ENCODE measurements around the gene PRLR. TPM values are rescaled to one million over a fixed set of nuclear protein-coding genes. Genes with fewer than 3 reads are reported as not detected.
"Not testable (repeated sequence)": the region's sequence is repeated elsewhere in the genome, so short reads cannot be mapped to it uniquely, and the experiment has no call there.

The PRLR gene
- total RNA-seq, 1 experiment from 2014 or later: not detected

DNA sequence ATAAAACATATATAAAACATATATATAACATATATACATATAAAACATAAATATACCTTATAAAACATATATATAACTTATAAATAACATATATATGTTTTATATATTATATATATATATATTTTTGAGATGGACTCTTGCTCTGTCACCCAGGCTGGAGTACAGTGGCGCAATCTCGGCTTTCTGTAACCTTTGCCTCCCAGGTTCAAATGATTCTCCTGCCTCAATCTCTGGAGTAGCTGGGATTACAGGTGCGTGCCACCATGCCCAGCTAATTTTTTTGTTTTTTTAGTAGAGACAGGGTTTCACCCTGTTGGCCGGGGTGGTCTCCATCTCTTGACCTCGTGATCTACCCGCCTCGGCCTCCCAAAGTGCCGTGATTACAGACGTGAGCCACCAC is 128.6 kb downstream of the PRLR start:
- not testable (repeated sequence) for H3K79me2 ChIP-seq (ENCODE audit: low read length); H2AFZ ChIP-seq (ENCODE audit: low read length); H3K9me3 ChIP-seq (ENCODE audit: low read length); H3K36me3 ChIP-seq (ENCODE audit: insufficient read depth, low read length); H3K9ac ChIP-seq (ENCODE audit: low read length); H4K20me1 ChIP-seq (ENCODE audit: insufficient read depth, low read depth, low read length); DNase-seq; H3K9me2 ChIP-seq (replicated peaks; ENCODE audit: insufficient read depth, low read length); H3K27me3 ChIP-seq (ENCODE audit: low read length); H3K4me2 ChIP-seq (ENCODE audit: low read depth, low read length, poor library complexity, severe bottlenecking); H3K27ac ChIP-seq (ENCODE audit: low read length); H3K4me1 ChIP-seq (ENCODE audit: low read length); H3K4me3 ChIP-seq (ENCODE audit: low read length)

DNA sequence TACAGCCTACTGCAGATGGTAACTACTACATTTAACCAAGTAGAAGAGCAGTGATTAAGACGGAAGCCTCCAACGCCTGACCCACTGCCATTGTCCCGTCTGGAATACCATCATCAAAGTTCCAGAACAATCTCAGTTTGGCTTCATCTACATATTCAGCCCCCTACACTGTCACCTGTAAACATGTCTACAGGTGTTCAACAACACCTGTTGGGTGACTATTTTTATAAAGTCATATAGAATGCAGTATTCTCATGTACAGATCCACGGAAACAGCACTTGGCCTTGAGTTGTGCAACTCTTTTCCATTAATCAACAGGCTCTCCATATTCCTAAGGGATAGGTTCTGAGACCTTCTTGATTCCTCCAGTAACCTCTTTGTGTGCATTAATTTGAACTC is 129.3 kb downstream of the PRLR start:
- H3K9ac ChIP-seq (ENCODE audit: low read length): no peak overlapping the region
- no peak overlapping the region for H2AFZ ChIP-seq (ENCODE audit: low read length)
- DNase-seq: no peak
- no peaks in the 10 kb centered on the region for H3K79me2 ChIP-seq (ENCODE audit: low read length)
- H3K27ac ChIP-seq (ENCODE audit: low read length): no peak overlapping the region
- H3K4me2 ChIP-seq (ENCODE audit: low read depth, low read length, poor library complexity, severe bottlenecking): no peak overlapping the region
- H3K27me3 ChIP-seq (ENCODE audit: low read length): no peaks in the 10 kb centered on the region
- H3K9me2 ChIP-seq (replicated peaks; ENCODE audit: insufficient read depth, low read length): no peaks in the 10 kb centered on the region
- no peaks in the 10 kb centered on the region for H3K36me3 ChIP-seq (ENCODE audit: insufficient read depth, low read length)
- H3K4me1 ChIP-seq (ENCODE audit: low read length): no peaks in the 10 kb centered on the region
- no peaks in the 10 kb centered on the region for H4K20me1 ChIP-seq (ENCODE audit: insufficient read depth, low read depth, low read length)
- H3K9me3 ChIP-seq (ENCODE audit: low read length): no peaks in the 10 kb centered on the region
- H3K4me3 ChIP-seq (ENCODE audit: low read length): no peak overlapping the region

GRCh38 chr5:35098214-35098613 is 132.1 kb downstream of the PRLR start:
- Histone ChIP-seq H3K79me2 (ENCODE audit: low read length) (no peaks in the 10 kb centered on the region), H3K27ac (ENCODE audit: low read length) (no peak overlapping the region), H3K36me3 (ENCODE audit: insufficient read depth, low read length) (no peaks in the 10 kb centered on the region), H3K27me3 (ENCODE audit: low read length) (no peaks in the 10 kb centered on the region), H3K4me2 (ENCODE audit: low read depth, low read length, poor library complexity, severe bottlenecking) (no peak overlapping the region), H3K4me1 (ENCODE audit: low read length) (no peaks in the 10 kb centered on the region), H4K20me1 (ENCODE audit: insufficient read depth, low read depth, low read length) (no peaks in the 10 kb centered on the region), H2AFZ (ENCODE audit: low read length) (no peak overlapping the region), H3K4me3 (ENCODE audit: low read length) (no peak overlapping the region), H3K9me2 (replicated peaks; ENCODE audit: insufficient read depth, low read length) (no peaks in the 10 kb centered on the region), H3K9ac (ENCODE audit: low read length) (no peak overlapping the region), H3K9me3 (ENCODE audit: low read length) (no peaks in the 10 kb centered on the region)
- no peak for DNase-seq

DNA sequence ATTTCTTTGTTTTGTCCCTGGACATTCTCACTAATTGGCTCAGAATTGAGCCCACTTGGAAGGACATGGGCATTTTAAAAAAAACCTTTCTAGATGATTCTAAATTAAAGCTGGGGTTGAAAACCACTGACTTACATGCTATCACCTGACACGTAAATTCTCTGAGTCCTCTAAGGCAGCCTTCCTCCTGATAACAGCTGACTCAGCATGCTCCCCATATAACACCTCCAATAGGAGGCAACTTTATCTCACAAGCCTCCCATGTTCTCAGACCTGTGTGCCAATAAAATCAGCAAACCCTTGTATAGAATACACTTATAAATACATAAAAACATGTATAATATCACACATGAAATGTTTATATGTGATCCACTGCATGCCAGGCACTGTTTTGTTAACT is 133.4 kb downstream of the PRLR start:
- Histone ChIP-seq H4K20me1 (ENCODE audit: insufficient read depth, low read depth, low read length) (no peaks in the 10 kb centered on the region), H3K9me2 (replicated peaks; ENCODE audit: insufficient read depth, low read length) (no peaks in the 10 kb centered on the region), H3K4me3 (ENCODE audit: low read length) (no peak overlapping the region), H3K27ac (ENCODE audit: low read length) (no peak overlapping the region), H3K79me2 (ENCODE audit: low read length) (no peaks in the 10 kb centered on the region), H3K36me3 (ENCODE audit: insufficient read depth, low read length) (no peaks in the 10 kb centered on the region), H3K27me3 (ENCODE audit: low read length) (no peaks in the 10 kb centered on the region), H3K9ac (ENCODE audit: low read length) (no peak overlapping the region), H3K9me3 (ENCODE audit: low read length) (no peaks in the 10 kb centered on the region), H3K4me2 (ENCODE audit: low read depth, low read length, poor library complexity, severe bottlenecking) (no peak overlapping the region), H3K4me1 (ENCODE audit: low read length) (no peaks in the 10 kb centered on the region), H2AFZ (ENCODE audit: low read length) (no peak overlapping the region)
- no peak for DNase-seq

DNA sequence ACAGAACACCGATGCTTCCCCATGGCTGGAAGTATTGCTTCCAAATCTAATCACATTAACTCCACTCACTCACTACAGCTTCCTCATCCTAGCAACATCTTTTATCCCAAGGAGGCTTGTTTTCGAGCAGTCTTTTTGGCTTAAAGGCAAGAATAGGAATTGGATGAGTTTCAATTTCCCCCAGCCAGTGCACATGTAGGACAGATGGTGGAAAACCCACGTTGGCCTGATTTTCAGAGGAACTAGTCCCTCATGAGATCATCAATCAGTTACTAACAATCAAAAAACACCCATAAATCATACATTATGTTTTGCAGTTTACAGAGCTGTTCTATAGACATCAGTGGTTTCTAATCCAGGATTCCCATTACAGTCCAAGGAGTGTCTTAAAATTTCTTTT is 134.1 kb downstream of the PRLR start:
- Histone ChIP-seq H3K79me2 (ENCODE audit: low read length) (no peaks in the 10 kb centered on the region), H4K20me1 (ENCODE audit: insufficient read depth, low read depth, low read length) (no peaks in the 10 kb centered on the region)

GRCh38 chr5:35095366-35095765 is 134.9 kb downstream of the PRLR start:
- Histone ChIP-seq H4K20me1 (ENCODE audit: insufficient read depth, low read depth, low read length) (no peaks in the 10 kb centered on the region), H3K27me3 (ENCODE audit: low read length) (no peaks in the 10 kb centered on the region)

More for the DNA sequence above, 134.1 kb downstream of the PRLR start:
- Histone ChIP-seq H3K4me1 (ENCODE audit: low read length) (no peaks in the 10 kb centered on the region), H3K36me3 (ENCODE audit: insufficient read depth, low read length) (no peaks in the 10 kb centered on the region), H2AFZ (ENCODE audit: low read length) (no peak overlapping the region), H3K9me2 (replicated peaks; ENCODE audit: insufficient read depth, low read length) (no peaks in the 10 kb centered on the region), H3K9me3 (ENCODE audit: low read length) (no peaks in the 10 kb centered on the region), H3K4me3 (ENCODE audit: low read length) (no peak overlapping the region), H3K4me2 (ENCODE audit: low read depth, low read length, poor library complexity, severe bottlenecking) (no peak overlapping the region), H3K9ac (ENCODE audit: low read length) (no peak overlapping the region), H3K27ac (ENCODE audit: low read length) (no peak overlapping the region), H3K27me3 (ENCODE audit: low read length) (no peaks in the 10 kb centered on the region)
- no peak for DNase-seq

DNA sequence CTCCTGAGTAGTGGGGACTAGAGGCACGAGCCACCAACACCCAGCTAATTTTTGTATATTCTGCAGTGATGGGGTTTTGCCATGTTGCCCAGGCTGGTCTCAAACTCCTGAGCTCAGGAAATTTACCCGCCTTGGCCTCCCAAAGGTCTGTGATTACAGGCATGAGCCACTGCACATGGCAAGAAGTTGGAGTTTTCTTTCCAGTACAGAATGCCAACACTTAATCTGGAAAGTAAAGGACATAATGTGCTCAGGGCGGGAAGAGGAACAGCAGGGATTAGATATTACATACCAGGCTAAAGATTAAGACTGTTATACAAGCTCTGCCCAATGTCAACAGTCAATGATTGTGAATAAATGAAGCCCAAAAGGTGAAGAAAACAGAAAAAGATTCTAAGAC is 135.3 kb downstream of the PRLR start:
- H3K79me2 ChIP-seq (ENCODE audit: low read length): no peaks in the 10 kb centered on the region
- DNase-seq: no peak
- H3K4me1 ChIP-seq (ENCODE audit: low read length): no peaks in the 10 kb centered on the region
- no peak overlapping the region for H3K9ac ChIP-seq (ENCODE audit: low read length)
- H3K9me3 ChIP-seq (ENCODE audit: low read length): no peaks in the 10 kb centered on the region
- no peak overlapping the region for H3K4me2 ChIP-seq (ENCODE audit: low read depth, low read length, poor library complexity, severe bottlenecking)
- H3K27me3 ChIP-seq (ENCODE audit: low read length): no peaks in the 10 kb centered on the region
- H3K27ac ChIP-seq (ENCODE audit: low read length): no peak overlapping the region
- H4K20me1 ChIP-seq (ENCODE audit: insufficient read depth, low read depth, low read length): no peaks in the 10 kb centered on the region
- H3K9me2 ChIP-seq (replicated peaks; ENCODE audit: insufficient read depth, low read length): no peaks in the 10 kb centered on the region
- H3K36me3 ChIP-seq (ENCODE audit: insufficient read depth, low read length): no peaks in the 10 kb centered on the region
- H2AFZ ChIP-seq (ENCODE audit: low read length): no peak overlapping the region
- H3K4me3 ChIP-seq (ENCODE audit: low read length): no peak overlapping the region

More at GRCh38 chr5:35095366-35095765, 134.9 kb downstream of the PRLR start:
- no peak overlapping the region for H2AFZ ChIP-seq (ENCODE audit: low read length)
- no peaks in the 10 kb centered on the region for H3K79me2 ChIP-seq (ENCODE audit: low read length)
- no peaks in the 10 kb centered on the region for H3K9me3 ChIP-seq (ENCODE audit: low read length)
- no peaks in the 10 kb centered on the region for H3K36me3 ChIP-seq (ENCODE audit: insufficient read depth, low read length)
- no peak overlapping the region for H3K4me2 ChIP-seq (ENCODE audit: low read depth, low read length, poor library complexity, severe bottlenecking)
- no peaks in the 10 kb centered on the region for H3K4me1 ChIP-seq (ENCODE audit: low read length)
- no peak overlapping the region for H3K4me3 ChIP-seq (ENCODE audit: low read length)
- DNase-seq: no peak
- H3K9ac ChIP-seq (ENCODE audit: low read length): no peak overlapping the region
- H3K9me2 ChIP-seq (replicated peaks; ENCODE audit: insufficient read depth, low read length): no peaks in the 10 kb centered on the region
- no peak overlapping the region for H3K27ac ChIP-seq (ENCODE audit: low read length)

DNA sequence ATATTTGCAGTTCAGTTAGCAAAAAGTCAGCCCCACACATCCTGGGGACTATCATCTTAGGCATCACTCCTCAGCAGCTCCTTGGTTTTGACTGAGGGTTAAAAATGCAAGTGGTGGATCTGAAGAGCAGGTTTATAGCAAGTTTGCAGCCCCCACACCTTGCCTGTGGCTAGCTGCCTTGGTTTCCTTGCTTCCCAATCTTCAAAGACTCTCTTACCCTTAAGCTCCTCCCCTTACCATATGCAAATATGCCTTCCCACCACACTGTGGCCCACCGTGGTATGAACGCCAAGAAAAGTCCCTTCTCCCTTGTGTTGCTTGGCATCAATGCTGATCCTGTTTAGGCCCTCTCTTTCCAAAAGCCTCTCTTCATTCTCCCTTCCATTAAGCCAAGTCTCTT is 137.6 kb downstream of the PRLR start:
- H3K27me3 ChIP-seq (ENCODE audit: low read length): no peaks in the 10 kb centered on the region
- H3K9ac ChIP-seq (ENCODE audit: low read length): no peak overlapping the region
- no peaks in the 10 kb centered on the region for H3K79me2 ChIP-seq (ENCODE audit: low read length)
- H4K20me1 ChIP-seq (ENCODE audit: insufficient read depth, low read depth, low read length): no peaks in the 10 kb centered on the region
- no peak overlapping the region for H3K4me3 ChIP-seq (ENCODE audit: low read length)
- H2AFZ ChIP-seq (ENCODE audit: low read length): no peak overlapping the region
- H3K27ac ChIP-seq (ENCODE audit: low read length): no peak overlapping the region
- DNase-seq: no peak
- H3K36me3 ChIP-seq (ENCODE audit: insufficient read depth, low read length): no peaks in the 10 kb centered on the region
- no peaks in the 10 kb centered on the region for H3K9me3 ChIP-seq (ENCODE audit: low read length)
- no peaks in the 10 kb centered on the region for H3K9me2 ChIP-seq (replicated peaks; ENCODE audit: insufficient read depth, low read length)
- no peak overlapping the region for H3K4me2 ChIP-seq (ENCODE audit: low read depth, low read length, poor library complexity, severe bottlenecking)
- no peaks in the 10 kb centered on the region for H3K4me1 ChIP-seq (ENCODE audit: low read length)

- no peak overlapping the region for H2AFZ ChIP-seq (ENCODE audit: low read length)
- no peaks in the 10 kb centered on the region for H4K20me1 ChIP-seq (ENCODE audit: insufficient read depth, low read depth, low read length)
- no peaks in the 10 kb centered on the region for H3K9me2 ChIP-seq (replicated peaks; ENCODE audit: insufficient read depth, low read length)
- H3K36me3 ChIP-seq (ENCODE audit: insufficient read depth, low read length): no peaks in the 10 kb centered on the region
- DNase-seq: no peak
- no peaks in the 10 kb centered on the region for H3K4me1 ChIP-seq (ENCODE audit: low read length)
- no peaks in the 10 kb centered on the region for H3K9me3 ChIP-seq (ENCODE audit: low read length)
- H3K27ac ChIP-seq (ENCODE audit: low read length): no peak overlapping the region
- no peak overlapping the region for H3K9ac ChIP-seq (ENCODE audit: low read length)
- no peaks in the 10 kb centered on the region for H3K79me2 ChIP-seq (ENCODE audit: low read length)
- no peak overlapping the region for H3K4me2 ChIP-seq (ENCODE audit: low read depth, low read length, poor library complexity, severe bottlenecking)
- H3K4me3 ChIP-seq (ENCODE audit: low read length): no peak overlapping the region
- H3K27me3 ChIP-seq (ENCODE audit: low read length): no peaks in the 10 kb centered on the region
Observed at GRCh38 chr5:35091704-35092103, 138.6 kb downstream of the PRLR start.

All from Karpas-422 (cell line).